DOHH2 (cell line): ENCODE measurements around the gene ATAD3C.

Source experiments
- H3F3A ChIP-seq: fragments of 200-600 bp; sonication (generic), shearing (Covaris generic); 2 replicates; pipeline ENCODE4 v1.6.0; 2016; ENCODE audit warnings: antibody characterized with exemption, mild to moderate bottlenecking; ENCODE audit not compliant: control insufficient read depth, insufficient read depth
- H3K27ac ChIP-seq: fragments of 200-600 bp; sonication (generic); 2 replicates; pipeline ENCODE4 v1.5.1; 2014; ENCODE audit warnings: low read depth, mild to moderate bottlenecking, low read length, moderate library complexity
- H3K27me3 ChIP-seq: fragments of 200-600 bp; sonication (generic); 2 replicates; pipeline ENCODE4 v1.6.1; 2014; ENCODE audit warnings: mild to moderate bottlenecking, low read length, mixed read lengths; ENCODE audit not compliant: control insufficient read depth
- H3K36me3 ChIP-seq: fragments of 200-600 bp; sonication (generic); 2 replicates; pipeline ENCODE4 v1.6.1; 2014; ENCODE audit warnings: mild to moderate bottlenecking, low read length, moderate library complexity, mixed read lengths; ENCODE audit not compliant: control insufficient read depth
- H3K4me1 ChIP-seq: fragments of 200-600 bp; sonication (generic); 2 replicates; pipeline ENCODE4 v1.6.1; 2014; ENCODE audit warnings: mild to moderate bottlenecking, low read length, mixed read lengths; ENCODE audit not compliant: control insufficient read depth
- H3K4me2 ChIP-seq: fragments of 200-600 bp; sonication (generic); 2 replicates; pipeline ENCODE4 v1.6.0; 2014; ENCODE audit warnings: mild to moderate bottlenecking, low read length, moderate library complexity
- H3K4me3 ChIP-seq: fragments of 200-600 bp; sonication (generic); 2 replicates; pipeline ENCODE4 v1.5.1; 2014; ENCODE audit warnings: mild to moderate bottlenecking, low read length, mixed read lengths
- H3K79me2 ChIP-seq: fragments of 200-600 bp; sonication (generic); 2 replicates; pipeline ENCODE4 v1.6.1; 2014; ENCODE audit warnings: mild to moderate bottlenecking, low read length, mixed read lengths; ENCODE audit not compliant: control insufficient read depth
- H3K9me2 ChIP-seq: fragments of 200-600 bp; sonication (generic); replicated peaks from 2 replicates; pipeline ENCODE4 v1.6.1; 2014; ENCODE audit warnings: mild to moderate bottlenecking, low read length, mixed read lengths; ENCODE audit not compliant: control insufficient read depth
- H3K9me3 ChIP-seq: fragments of 200-600 bp; sonication (generic); 2 replicates; pipeline ENCODE4 v1.6.1; 2014; ENCODE audit warnings: antibody characterized with exemption, low read length, mixed read lengths; ENCODE audit not compliant: control insufficient read depth, insufficient read depth
- H4K20me1 ChIP-seq: fragments of 200-600 bp; sonication (generic); 2 replicates; pipeline ENCODE4 v1.6.0; 2014; ENCODE audit warnings: low read depth, mild to moderate bottlenecking, antibody characterized with exemption, low read length, moderate library complexity; ENCODE audit not compliant: control insufficient read depth, insufficient read depth
- CTCF ChIP-seq: fragments of 200-600 bp; sonication (generic); IDR thresholded peaks from one replicate; pipeline ENCODE4 v1.5.1; 2014; ENCODE audit warnings: antibody characterized with exemption, mild to moderate bottlenecking, low read depth, low read length; ENCODE audit not compliant: poor library complexity, severe bottlenecking
- EZH2phosphoT487 ChIP-seq: fragments of 200-600 bp; sonication (generic); IDR thresholded peaks from 2 replicates; pipeline ENCODE4 v1.6.1; 2017; ENCODE audit warnings: borderline replicate concordance, mild to moderate bottlenecking, antibody characterized with exemption, low read length, moderate library complexity, mixed read lengths

The ATAD3C gene

GRCh38 chr1:1439546-1440261 is 9.8 kb upstream of the ATAD3C start:
- TF ChIP-seq EZH2phosphoT487, result no peak
- TF ChIP-seq CTCF, result no peak
- no peaks in the 10 kb centered on the region for H3K79me2 ChIP-seq
- H3K4me3 ChIP-seq, result no peak overlapping the region
- H3K9me3 ChIP-seq, result no peaks in the 10 kb centered on the region
- no peaks in the 10 kb centered on the region for H3K36me3 ChIP-seq
- no peaks in the 10 kb centered on the region for H3K9me2 ChIP-seq
- peaks cover 7% of the 10 kb centered on the region for H3K27me3 ChIP-seq
- no peak overlapping the region for H3K27ac ChIP-seq
- no peaks in the 10 kb centered on the region for H3K4me1 ChIP-seq
- no peaks in the 10 kb centered on the region for H3F3A ChIP-seq
- no peak overlapping the region for H3K4me2 ChIP-seq
- no peaks in the 10 kb centered on the region for H4K20me1 ChIP-seq

GRCh38 chr1:1440262-1441001 is 9.1 kb upstream of the ATAD3C start:
- TF ChIP-seq EZH2phosphoT487, result no peak
- no peak for TF ChIP-seq CTCF
- Histone ChIP-seq H3K4me3 (no peak overlapping the region), H3F3A (no peaks in the 10 kb centered on the region), H3K9me2 (no peaks in the 10 kb centered on the region), H3K4me2 (no peak overlapping the region), H3K36me3 (no peaks in the 10 kb centered on the region), H3K4me1 (no peaks in the 10 kb centered on the region), H4K20me1 (no peaks in the 10 kb centered on the region), H3K9me3 (no peaks in the 10 kb centered on the region), H3K27ac (no peak overlapping the region), H3K79me2 (no peaks in the 10 kb centered on the region), H3K27me3 (no peaks in the 10 kb centered on the region)

- H3K4me2 ChIP-seq, result no peak overlapping the region
Observed at GRCh38 chr1:1441002-1441888, 8.2 kb upstream of the ATAD3C start.

More at GRCh38 chr1:1441002-1441888, 8.2 kb upstream of the ATAD3C start:
- H3K79me2 ChIP-seq, result no peaks in the 10 kb centered on the region
- no peak overlapping the region for H3K4me3 ChIP-seq
- H3K9me2 ChIP-seq, result no peaks in the 10 kb centered on the region
- H3K9me3 ChIP-seq, result no peaks in the 10 kb centered on the region
- TF ChIP-seq CTCF, result peak; percentile 91
- TF ChIP-seq EZH2phosphoT487, result no peak
- H3K27ac ChIP-seq, result no peak overlapping the region
- H4K20me1 ChIP-seq, result no peaks in the 10 kb centered on the region
- H3K36me3 ChIP-seq, result no peaks in the 10 kb centered on the region
- H3K27me3 ChIP-seq, result no peaks in the 10 kb centered on the region
- H3F3A ChIP-seq, result no peaks in the 10 kb centered on the region
- H3K4me1 ChIP-seq, result no peaks in the 10 kb centered on the region
